HG03045 (cell line): Measurements from ENCODE around the gene NDRG2.

Source experiments
- ATAC-seq: cut with Tn5 transposase; IDR thresholded peaks from one replicate; pipeline ENCODE4 v1.9.1; 2021; ENCODE audit warnings: mild to moderate bottlenecking, moderate library complexity; ENCODE audit not compliant: unreplicated experiment

Gene NDRG2

DNA sequence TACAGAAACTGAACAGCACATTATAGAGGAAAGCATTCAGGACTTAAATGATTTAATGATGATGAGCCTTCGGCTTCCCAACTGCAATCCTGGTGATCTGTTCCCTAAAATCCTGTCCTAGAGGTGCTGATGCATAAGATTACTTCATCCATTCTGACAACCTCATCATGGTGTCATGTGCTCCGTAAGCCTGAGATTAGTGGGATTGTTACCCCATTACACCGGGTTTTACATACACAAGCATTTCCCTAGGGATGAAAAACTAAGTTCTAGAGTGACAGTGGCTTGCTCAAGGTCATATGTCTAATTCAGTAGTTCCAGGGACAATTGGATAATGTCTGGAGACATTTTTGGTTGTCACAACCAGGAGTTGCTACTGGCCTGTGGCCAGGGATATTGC, 12.3 kb upstream of the NDRG2 start:
- no peak for ATAC-seq

DNA sequence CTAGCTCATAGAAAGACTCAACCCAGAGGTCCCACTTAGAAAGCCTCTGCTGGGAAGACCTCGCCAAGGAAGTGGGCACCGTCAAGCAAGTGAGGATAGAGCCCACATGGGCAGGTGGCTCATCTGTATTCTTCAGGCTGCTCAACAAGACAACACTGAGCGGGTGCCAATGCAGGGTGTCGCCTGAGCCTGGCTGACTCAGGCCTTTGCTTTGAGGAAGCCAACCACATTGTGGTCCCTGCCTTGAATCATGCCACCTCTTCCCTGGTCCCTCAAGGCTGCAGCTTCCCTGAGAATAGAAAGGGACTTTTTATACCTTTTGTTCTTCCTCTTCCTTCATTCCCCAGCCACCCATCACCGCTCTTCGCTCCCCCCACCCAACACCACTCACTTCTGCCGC, 11.9 kb upstream of the NDRG2 start:
- ATAC-seq, result no peak

DNA sequence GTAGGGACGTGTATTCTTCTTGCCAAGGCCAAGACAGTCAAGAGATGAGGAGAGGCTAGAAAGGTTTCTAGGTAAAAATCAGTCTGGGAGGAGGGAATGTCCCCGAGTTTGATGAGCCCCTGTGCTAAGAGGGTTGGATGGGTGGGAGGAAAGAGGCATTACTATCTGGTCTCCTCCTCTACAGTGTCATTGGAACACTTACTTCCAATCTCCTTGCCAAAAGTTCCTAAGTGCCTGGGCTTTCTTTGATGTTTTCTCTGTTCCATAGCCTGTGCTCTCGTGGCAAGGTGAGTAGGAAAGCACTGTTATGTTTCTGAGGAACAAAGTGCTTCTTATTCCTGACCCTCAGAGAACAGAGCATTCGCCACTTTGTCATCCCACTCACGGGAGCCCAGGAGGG, 9.8 kb upstream of the NDRG2 start, which contains the start of gene RNASE13:
RNASE13 (minus strand) TSS at position 101 of the 400 bp plus-strand sequence. CDS start 519 bp downstream, outside the sequence.
- no peak for ATAC-seq

DNA sequence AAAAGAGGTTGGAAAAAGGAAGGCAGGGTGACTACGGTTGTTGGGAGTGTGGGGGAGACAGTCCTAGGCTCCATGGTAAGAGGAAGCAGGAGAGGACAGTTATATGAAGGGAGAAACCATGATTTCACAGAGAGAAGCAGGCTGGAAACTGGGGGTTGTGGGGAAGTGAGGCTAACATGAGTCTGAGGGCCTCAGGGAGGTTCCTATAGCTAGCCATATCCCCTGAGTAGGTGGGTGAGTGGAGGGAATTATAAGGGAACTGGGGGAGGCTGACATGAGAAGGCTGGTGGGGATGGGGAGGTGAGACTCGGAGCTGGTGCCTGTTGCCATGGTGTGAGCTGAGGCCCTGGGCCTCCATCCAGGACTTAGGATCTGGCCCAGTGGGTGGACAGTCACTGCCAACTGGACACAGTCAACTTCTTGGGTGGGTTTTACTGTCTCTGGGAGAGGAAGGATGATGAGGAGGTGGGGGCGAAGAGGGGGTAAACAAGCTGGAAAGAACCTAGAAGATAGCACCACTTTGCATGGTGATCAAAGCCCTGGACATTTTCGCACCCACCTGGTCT, 8.4 kb upstream of the NDRG2 start:
- ATAC-seq, result no peak

DNA sequence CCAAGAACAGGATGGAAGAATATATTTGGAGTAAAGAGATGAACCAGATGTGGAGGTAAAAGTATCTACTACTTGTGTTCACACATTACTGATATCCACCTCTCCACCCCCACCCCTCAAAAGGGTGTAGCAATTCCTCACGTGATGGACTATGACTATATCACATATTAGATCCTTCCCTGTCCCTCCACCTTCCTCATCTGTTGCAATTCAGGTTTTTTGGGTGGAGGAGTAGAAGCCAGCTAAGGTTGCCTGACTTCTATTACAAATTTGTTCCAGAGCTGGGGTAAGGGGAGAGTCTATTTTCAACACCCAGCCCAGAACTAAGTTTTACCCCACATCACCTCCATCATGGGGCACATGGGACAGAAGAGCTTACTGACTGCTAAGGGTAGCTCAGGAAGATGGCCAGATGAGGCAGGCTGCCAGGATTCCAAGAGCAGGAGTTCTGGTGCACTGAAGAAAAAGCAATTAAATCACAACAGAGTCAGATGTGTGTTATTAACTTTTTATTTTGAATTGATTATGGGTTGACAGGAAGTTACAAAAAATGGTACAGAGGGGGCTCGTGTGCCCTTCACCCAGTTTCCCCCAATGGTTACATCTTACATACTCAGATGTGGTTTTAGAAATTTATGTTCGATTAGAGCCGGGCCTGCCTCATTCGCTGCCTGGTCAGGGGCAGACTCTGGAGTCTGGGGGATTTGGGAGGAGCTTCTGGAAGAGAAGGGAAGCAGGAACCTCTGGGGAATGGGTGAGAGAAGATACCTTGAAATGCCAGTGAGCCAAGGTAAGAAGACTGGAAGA, 7.7 kb upstream of the NDRG2 start:
- no peak for ATAC-seq

DNA sequence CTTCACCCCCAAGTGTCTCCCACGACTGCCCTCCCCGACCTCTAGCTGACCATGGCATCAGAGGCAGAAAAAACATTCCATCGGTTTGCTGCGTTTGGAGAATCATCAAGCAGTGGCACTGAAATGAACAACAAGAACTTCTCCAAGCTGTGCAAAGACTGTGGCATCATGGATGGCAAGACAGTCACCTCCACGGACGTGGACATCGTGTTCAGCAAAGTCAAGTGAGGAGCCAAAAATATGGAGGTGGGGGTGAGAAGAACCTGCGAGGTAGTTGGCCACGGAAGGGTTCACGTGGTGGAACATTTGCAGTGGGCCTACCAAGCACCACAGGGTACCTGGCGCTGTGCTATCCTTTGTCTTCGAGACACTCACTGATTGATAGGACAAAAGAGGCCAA, 5.7 kb upstream of the NDRG2 start:
- no peak for ATAC-seq

DNA sequence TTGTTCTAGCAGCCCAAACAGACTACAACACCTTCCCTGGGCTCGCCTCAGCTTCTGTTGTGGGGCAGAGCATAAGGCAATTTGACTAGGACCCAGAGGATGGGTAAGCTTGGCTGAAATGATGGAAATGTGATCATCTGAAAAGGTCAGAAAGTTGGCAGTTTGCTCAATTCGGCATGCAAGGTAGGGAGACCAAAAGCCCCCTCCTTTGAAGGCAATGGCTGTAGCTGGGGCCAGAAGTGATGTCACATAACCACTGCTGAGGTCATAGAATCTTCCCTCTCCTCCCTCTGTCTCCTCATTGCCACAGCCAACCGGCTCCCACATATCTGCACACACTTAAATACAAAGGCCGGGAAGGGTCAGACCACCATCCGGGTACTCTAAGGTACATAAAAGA, 5.1 kb upstream of the NDRG2 start, which contains the start of gene TPPP2:
TPPP2 (plus strand) TSS at position 301 of the 400 bp plus-strand sequence. CDS start 365 bp downstream, outside the sequence.
- no peak for ATAC-seq

DNA sequence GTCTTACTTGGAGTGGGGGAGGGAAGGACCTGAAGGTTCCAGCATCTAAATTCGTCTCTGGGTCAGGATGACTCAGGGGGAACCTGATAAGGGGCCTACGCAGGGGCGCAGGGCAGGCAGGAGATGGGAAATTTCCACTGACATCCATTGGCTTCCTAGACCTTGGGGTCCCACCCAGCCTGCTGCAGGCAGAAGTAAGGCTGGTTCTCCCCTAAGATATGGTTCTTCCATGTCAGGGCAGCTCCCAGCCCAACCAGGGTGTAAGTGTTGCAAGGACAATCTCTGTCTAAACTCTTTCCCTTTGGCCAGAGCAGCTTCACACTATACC, 2.1 kb upstream of the NDRG2 start:
- ATAC-seq, result no peak

DNA sequence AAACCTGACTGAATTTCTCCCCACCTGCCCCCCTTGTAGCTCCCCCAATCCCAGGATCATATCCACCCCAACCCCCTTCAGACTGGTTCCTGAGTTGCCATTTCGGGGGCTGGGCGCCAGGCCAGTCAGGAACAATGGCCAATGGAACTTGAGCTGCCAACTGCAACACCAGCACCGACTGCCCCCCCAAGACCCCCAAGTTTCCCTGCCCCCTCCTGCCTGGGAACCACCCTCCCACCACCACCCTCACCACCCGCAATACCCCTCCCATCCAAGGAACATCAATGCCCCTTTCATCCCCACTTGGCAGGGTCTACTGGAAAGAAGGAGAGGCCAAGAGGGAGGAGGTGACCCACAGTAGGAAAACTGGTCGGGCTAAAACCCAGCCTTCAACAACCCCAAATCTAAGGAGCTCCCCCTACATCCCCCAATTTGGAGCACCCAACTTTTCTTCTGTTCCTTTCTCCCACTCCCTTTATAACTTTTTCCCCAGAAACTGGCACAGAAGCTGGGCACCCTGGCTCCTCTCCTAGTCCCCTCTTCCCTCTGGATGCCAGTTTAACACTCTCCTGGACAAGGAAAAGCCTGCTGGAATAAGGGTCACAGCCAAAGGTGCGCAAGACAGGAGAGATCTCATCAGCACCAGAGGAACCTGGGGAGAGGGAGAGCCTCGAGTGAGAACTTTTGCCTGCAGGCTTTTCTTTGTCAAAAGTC, 1.6 kb upstream of the NDRG2 start:
- ATAC-seq, result no peak

DNA sequence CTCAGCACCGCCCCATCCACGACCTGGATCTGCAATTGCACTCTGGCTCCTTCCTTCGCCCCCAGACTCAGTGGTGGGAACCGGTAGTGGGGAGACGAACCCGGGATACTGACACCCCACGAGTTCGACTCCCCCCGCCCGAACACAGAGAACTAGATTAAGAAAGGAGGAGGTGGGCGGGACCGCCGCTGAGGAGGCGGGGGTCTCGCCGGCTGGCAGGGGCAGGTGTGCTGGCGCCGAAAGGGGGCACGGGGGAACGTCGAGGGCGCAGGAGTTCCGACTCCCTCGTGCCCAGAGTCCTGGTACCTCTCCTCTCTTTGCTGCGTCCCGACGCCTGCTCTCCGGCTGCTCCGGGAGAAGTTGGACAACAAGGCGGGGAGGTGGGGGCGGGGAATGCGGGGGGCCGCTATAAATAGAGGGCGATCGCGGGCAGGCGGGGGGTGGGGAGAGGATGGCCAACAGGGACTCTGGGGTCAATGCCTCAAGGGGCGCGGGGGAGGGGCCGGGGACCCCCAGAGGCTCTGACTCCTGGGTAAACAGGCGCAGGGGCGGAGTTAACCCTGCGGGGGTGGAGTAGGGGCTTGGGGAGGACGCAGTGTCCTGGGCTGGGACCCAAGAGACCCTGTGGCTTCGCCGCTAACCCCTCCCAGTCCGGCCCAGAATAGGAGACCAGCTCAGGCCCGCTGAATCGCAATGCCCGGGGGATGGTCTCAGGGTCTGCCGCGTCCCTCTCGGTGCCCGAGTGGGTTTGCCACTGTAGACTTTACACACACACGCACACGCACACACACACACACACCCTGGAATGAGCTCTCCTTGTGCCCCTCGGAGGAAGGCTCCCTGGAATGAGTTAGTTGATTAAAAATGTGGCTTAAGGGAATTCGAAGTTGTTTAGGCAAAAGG, 761 bp upstream of the NDRG2 start:
- no peak for ATAC-seq

DNA sequence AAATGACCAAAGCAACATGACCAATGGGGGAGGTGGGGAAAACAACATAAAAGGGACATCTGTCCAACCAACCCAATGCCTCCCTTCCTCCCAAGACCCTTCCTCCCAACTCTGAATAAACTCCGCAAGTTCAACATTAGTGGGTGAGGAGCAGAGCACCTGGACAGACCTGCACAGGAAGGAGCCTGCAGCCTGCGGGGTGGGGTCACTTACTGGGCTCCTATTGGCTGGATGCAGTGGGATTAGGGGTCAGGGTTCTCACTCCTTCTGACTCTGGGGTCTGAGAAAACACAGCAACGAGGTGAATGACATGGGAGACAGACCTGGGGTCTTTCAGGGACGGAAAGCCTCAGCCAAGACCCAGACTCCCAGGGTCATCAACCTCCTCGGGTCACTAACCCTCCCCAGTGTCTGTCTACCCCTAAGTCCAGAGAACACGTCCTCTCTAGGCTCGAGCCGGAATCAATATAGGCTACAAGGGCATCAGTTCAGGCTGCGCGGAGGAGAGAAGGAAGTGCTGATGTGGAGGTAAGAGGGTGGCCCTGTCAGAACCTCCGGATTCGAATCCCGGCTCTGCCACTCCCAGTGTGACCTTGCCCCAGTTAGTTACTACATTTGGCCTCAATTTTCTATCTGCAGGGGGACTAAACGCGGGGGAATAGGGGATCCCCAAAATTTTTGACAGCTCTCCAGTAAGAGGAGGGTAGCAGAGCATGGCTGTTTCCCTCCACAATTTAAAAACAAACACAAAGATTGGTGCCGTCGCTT, 860 bp downstream of the NDRG2 start:
- ATAC-seq, result no peak

DNA sequence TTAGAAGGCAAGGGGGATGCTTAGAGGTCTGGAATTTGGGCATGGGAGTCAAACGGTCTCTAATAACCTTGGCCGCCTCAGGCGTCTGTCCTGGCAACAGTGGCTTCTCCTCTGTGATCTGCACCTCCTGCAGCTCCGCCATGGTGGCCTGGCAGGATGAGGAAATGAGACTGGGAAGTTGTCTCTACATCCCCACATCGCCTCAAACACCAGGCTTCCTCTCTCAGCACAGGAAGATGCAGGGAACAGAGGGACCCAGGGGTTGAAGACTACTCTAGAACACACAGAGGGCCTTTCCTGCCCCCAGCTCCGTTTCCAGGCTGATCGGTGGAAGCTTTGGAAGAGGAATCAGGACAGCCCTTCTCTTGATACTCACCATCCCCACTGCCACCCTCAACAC, 1.7 kb downstream of the NDRG2 start:
- ATAC-seq, result no peak

DNA sequence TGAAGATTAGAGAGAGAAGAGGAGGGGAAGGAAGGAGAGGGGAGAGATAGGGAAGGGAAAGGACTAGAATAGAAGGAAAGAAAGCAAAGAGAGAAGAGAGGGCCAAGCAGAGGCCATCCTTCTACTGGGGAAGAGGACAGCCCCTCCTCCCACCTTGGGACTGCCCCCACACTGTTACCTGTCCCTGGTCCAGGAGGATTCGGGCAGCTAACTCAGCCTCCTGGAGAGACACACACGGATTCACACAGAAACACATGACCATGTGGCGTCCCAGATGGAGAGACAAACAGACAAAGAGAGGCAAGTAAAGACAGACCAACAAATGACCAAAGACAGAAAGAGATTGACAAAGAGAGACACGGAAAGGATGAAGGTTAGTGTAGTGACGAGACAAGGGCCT, 2.2 kb downstream of the NDRG2 start:
- no peak for ATAC-seq

DNA sequence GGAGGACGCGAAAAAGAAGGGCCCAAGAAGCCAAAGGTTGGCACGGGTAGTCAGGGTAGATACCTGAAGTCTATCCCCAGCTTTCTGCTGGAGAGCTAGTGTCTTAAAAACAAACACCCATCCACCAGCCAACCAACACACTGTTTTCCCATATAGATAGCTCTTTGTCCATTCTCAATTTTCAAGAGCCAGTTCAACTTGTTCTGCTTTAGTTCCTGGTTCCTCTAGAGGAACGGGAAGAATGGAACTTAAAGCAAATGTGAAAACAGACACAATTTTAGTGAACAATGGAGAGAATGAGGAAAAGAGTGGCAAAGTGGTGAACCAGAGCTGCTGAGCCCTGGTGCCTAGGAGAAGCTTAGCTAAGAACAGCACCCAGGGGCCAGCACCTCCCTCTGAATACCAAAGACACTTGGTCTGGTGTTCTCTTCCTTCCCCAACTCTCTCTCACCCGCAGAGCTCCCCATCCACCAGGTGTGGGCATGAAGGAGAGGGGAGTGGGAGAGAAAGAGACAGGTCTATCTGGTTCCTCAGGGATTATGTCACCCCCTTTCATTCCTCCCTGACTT, 3.8 kb downstream of the NDRG2 start:
- no peak for ATAC-seq

DNA sequence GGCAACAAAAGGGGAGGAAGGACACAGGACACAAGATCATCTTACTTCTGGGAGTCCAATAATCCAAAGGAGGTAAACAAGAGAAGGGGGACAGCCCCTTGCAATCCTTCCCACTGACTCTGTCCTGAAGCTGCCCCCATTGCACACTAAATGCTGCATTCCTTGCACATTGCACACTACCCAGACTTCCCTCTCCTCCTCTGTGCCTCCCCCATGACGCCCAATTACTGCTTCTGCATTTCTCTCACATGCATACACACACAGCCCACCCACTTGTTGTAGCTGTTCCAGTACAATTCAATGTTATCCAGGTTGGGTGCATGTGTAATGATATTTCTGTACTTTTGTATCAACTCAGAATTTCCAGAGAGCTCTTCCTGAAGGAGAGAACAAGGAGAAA, 5.5 kb downstream of the NDRG2 start:
- ATAC-seq, result no peak

DNA sequence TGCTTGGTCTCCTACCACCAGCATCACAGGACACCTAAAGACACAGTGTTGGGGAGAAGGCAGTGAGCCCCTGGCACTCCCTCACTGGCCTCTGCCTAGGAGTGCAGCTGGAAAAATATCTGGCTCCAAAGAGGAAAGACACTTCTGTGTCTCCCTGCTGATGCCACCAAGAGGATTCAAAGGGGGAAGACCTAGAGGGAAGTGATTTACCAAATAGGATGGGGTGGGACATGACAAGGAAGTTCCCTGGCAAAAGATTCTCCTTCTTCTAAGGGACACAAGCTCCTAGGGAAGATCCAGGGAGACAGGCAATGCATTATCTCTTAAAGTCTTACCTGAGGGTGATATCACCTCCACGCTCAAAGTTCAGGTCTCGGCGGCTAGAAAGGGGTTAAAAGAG, 6.1 kb downstream of the NDRG2 start:
- ATAC-seq, result no peak

DNA sequence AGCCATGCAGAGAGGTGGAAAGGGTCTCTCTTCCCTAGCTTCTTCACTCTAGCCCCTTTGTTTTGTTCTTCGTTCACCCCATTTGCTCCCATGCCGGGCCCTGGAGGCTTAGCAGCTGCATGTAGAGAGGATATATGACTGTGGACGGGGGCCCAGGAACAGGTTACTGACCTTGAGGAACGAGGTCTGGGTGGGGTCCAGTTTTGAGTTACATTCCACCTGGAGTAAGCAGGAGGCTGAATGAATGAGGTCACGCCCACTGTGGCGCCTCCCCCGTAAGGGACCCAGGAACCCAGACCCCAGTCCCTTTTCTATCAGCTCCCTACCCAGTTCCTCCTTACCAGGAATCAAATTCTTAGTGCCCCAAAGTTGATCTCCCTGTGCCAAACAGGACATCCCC, 6.6 kb downstream of the NDRG2 start:
- ATAC-seq, result no peak

DNA sequence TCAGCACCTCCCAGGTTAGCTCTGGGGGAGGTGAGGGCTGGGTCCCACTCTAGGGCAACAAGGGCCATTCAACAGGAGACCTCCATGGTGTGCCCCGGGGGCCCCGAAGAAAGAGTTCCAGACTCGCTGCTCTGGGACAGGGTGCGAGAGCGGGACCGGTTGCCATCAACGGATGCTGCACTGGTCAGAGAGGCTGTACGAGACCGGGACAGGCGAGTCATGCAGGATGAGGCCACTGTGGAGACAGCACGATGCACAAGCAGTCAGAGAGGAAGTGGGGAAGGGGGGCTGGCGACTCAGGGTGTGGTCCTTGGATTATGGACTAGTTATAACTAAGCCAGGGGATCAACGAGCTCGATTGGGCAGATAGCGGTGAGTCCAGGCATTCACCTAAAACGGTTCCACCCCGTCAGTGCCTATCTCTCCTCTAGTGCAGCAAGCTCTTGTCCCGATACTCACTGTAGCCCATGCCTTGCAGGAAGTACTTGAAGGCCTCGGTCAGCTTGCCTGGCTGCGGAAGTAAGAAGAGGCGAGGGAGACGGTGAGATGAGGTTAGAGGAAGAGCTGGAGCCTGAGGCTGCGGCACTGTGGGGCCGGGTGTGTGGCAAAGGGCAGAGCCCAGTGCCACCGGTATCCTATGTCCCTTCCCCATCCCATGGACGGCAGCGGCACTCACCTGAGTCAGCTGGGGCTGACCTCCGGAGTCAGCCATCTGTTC, 7.2 kb downstream of the NDRG2 start:
- ATAC-seq, result no peak

DNA sequence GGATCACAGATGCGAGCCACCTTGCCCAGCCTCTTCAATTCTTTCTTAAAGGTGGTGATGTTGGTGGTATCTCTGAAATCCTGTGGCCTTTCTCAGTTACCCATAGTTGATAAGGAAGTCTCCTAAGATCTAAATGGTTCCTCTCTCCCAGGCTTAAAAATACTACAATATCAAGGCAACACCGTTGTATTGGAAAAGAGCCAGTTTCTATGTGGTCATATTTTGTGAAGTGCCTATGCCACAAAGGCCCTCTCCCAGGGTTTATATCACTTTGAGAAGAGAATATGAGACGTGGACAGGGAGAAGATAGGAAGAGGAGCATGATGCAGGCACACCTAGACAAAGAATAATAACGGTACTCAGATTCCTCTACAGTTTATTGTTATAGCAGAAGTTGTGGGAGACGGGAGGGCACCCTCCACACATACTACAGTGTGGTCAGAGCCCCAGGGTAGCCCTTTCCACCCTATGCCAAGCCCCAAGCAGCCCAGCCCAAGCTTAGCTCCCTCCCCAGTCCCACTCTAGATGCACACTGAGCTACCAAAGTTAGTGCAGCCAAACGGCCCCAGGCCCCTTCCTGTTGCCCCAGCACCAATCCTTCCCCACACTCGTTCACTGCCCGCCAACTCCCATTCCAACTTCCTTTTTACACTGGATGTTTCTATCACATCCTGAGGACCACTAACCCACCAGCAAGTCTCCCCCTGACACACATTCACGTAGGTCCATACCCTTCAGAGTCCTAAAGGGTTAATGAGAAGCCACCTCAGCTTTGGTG, 8.3 kb downstream of the NDRG2 start:
- ATAC-seq, result no peak
